Measurements from ENCODE around the gene SLC27A5.

Gene SLC27A5

GRCh38 chr19:58559275-58560006 lies 47.6 kb upstream of the SLC27A5 start:
- H3K36me3 ChIP-seq (replicated peaks; ENCODE audit: insufficient read depth, low read length) = no peaks in the 10 kb centered on the region
- H3K4me2 ChIP-seq (ENCODE audit: low read depth, low read length) = peak overlapping the region; percentile 74
- peak overlapping the region; percentile 82 for H3K4me3 ChIP-seq (ENCODE audit: low read length)
- H2AFZ ChIP-seq (ENCODE audit: low read length) = peak overlapping the region; percentile 28; the same call in 1 of the 2 replicates
- H3K9me2 ChIP-seq (replicated peaks; ENCODE audit: insufficient read depth, low read length) = no peaks in the 10 kb centered on the region
- peak overlapping the region; percentile 99 for H3K9ac ChIP-seq (ENCODE audit: low read length)
- peaks cover 26% of the 10 kb centered on the region for H3K4me1 ChIP-seq (ENCODE audit: low read length)
- H3F3A ChIP-seq (ENCODE audit: insufficient read depth, low read length) = peaks cover 38% of the 10 kb centered on the region
- H3K27ac ChIP-seq (ENCODE audit: low read length) = peak overlapping the region; percentile 96
- DNase-seq = peak; percentile 94
- H3K79me2 ChIP-seq (ENCODE audit: low read length) = peaks cover 31% of the 10 kb centered on the region
- H3K9me3 ChIP-seq (replicated peaks; ENCODE audit: insufficient read depth, low read length) = no peaks in the 10 kb centered on the region
- no peaks in the 10 kb centered on the region for H4K20me1 ChIP-seq (ENCODE audit: insufficient read depth, low read length)
- no peak for TF ChIP-seq EZH2 (optimal IDR thresholded peaks at IDR 0.05; ENCODE audit: low read depth, low read length)
- no peak for TF ChIP-seq EZH2phosphoT487 (IDR thresholded peaks at IDR 0.05; ENCODE audit: low read length)
- TF ChIP-seq CTCF (IDR thresholded peaks at IDR 0.05; ENCODE audit: low read length) = no peak
- H3K27me3 ChIP-seq (replicated peaks; ENCODE audit: insufficient read depth, low read length) = no peaks in the 10 kb centered on the region

- H3K79me2 ChIP-seq (ENCODE audit: low read length) = peaks cover 38% of the 10 kb centered on the region
- H3K27me3 ChIP-seq (replicated peaks; ENCODE audit: insufficient read depth, low read length) = no peaks in the 10 kb centered on the region
- H4K20me1 ChIP-seq (ENCODE audit: insufficient read depth, low read length) = no peaks in the 10 kb centered on the region
- H2AFZ ChIP-seq (ENCODE audit: low read length) = peak overlapping the region; percentile 56; the same call in 1 of the 2 replicates
- H3K4me2 ChIP-seq (ENCODE audit: low read depth, low read length) = peak overlapping the region; percentile 75
- no peaks in the 10 kb centered on the region for H3K36me3 ChIP-seq (replicated peaks; ENCODE audit: insufficient read depth, low read length)
- peak overlapping the region; percentile 96 for H3K27ac ChIP-seq (ENCODE audit: low read length)
- DNase-seq = peak; percentile 99
- H3K9me2 ChIP-seq (replicated peaks; ENCODE audit: insufficient read depth, low read length) = no peaks in the 10 kb centered on the region
- H3K4me1 ChIP-seq (ENCODE audit: low read length) = peaks cover 26% of the 10 kb centered on the region
- H3K9me3 ChIP-seq (replicated peaks; ENCODE audit: insufficient read depth, low read length) = no peaks in the 10 kb centered on the region
- H3K4me3 ChIP-seq (ENCODE audit: low read length) = peak overlapping the region; percentile 82
- TF ChIP-seq CTCF (IDR thresholded peaks at IDR 0.05; ENCODE audit: low read length) (no peak), EZH2 (optimal IDR thresholded peaks at IDR 0.05; ENCODE audit: low read depth, low read length) (no peak), EZH2phosphoT487 (IDR thresholded peaks at IDR 0.05; ENCODE audit: low read length) (no peak)
- H3K9ac ChIP-seq (ENCODE audit: low read length) = peak overlapping the region; percentile 99
- H3F3A ChIP-seq (ENCODE audit: insufficient read depth, low read length) = peaks cover 45% of the 10 kb centered on the region
Measured at GRCh38 chr19:58558623-58559274, 47.0 kb upstream of the SLC27A5 start.

- H3K4me1 ChIP-seq (ENCODE audit: low read length) = peaks cover 26% of the 10 kb centered on the region
- H3K27ac ChIP-seq (ENCODE audit: low read length) = peak within 1 kb of the TSS; percentile 96
- H3K4me2 ChIP-seq (ENCODE audit: low read depth, low read length) = peak within 1 kb of the TSS; percentile 84
- H2AFZ ChIP-seq (ENCODE audit: low read length) = peak within 1 kb of the TSS; percentile 56; the same call in 1 of the 2 replicates
- no peak for TF ChIP-seq CTCF (IDR thresholded peaks at IDR 0.05; ENCODE audit: low read length)
- H3K9ac ChIP-seq (ENCODE audit: low read length) = peak within 1 kb of the TSS; percentile 99
- no peaks in the 10 kb centered on the region for H3K9me3 ChIP-seq (replicated peaks; ENCODE audit: insufficient read depth, low read length)
- H3K36me3 ChIP-seq (replicated peaks; ENCODE audit: insufficient read depth, low read length) = no peaks in the 10 kb centered on the region
- peaks cover 41% of the 10 kb centered on the region for H3K79me2 ChIP-seq (ENCODE audit: low read length)
- no peaks in the 10 kb centered on the region for H3K9me2 ChIP-seq (replicated peaks; ENCODE audit: insufficient read depth, low read length)
- peak; percentile 27 for DNase-seq
- no peaks in the 10 kb centered on the region for H3K27me3 ChIP-seq (replicated peaks; ENCODE audit: insufficient read depth, low read length)
- H4K20me1 ChIP-seq (ENCODE audit: insufficient read depth, low read length) = no peaks in the 10 kb centered on the region
- H3F3A ChIP-seq (ENCODE audit: insufficient read depth, low read length) = peaks cover 48% of the 10 kb centered on the region
- H3K4me3 ChIP-seq (ENCODE audit: low read length) = peak within 1 kb of the TSS; percentile 97
Measured at GRCh38 chr19:58558066-58558622, 46.4 kb upstream of the SLC27A5 start, which contains the start of gene UBE2M. TSS of gene UBE2M (minus strand) at chr19:58558611. CDS start at chr19:58558381, 230 bp downstream.

All from MM.1S (cell line).